GM18520 (cell line): Measurements from ENCODE around the gene AFF3.
"Not testable (repeated sequence)": the region's sequence is repeated elsewhere in the genome, so short reads cannot be mapped to it uniquely, and the experiment has no call there.

ENCODE experiments used
- ATAC-seq: cut with Tn5 transposase; IDR thresholded peaks from one replicate; pipeline ENCODE4 v1.9.1; 2021; ENCODE audit not compliant: unreplicated experiment

The AFF3 gene

GRCh38 chr2:99688699-99689098, 453.7 kb downstream of the AFF3 start:
- no peak for ATAC-seq

DNA sequence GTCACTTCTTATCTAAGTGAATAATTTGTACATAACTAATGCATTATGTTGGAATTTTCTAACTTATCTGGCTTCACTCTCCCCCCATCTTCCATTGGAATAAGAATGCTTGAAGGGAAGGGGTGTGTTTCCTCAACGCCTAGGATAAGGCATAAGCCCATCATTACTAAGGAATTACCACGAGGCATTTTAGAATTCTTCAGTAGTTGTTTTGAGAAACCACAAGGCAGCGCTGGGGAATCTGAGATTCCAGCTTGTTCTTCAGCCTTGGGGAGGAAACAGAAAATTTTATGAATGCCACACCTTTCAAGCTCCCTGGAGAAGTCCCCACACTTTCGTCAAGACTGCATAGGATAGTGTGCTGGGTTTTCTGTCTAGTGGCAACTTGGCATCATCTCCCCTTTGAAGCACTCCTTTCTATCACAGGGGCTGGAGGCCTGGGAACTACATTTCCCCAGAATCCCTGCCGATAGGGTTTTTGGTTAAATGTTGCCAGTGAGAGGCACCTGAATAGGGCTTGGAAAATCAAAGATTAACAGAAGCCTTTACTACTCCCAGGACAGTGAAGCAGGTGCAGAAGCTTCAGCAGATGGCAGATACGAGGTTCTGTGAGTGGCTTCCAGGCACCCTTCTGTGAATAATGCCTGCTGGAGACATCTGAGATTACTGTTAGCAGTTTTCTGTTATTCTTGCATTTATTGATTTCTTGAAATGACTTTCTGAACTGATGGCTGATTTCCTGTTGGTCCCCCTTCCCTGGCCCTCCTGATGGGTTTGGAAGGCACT, 459.9 kb downstream of the AFF3 start:
- no peak for ATAC-seq

GRCh38 chr2:99680946-99681345, 461.4 kb downstream of the AFF3 start:
- no peak for ATAC-seq

DNA sequence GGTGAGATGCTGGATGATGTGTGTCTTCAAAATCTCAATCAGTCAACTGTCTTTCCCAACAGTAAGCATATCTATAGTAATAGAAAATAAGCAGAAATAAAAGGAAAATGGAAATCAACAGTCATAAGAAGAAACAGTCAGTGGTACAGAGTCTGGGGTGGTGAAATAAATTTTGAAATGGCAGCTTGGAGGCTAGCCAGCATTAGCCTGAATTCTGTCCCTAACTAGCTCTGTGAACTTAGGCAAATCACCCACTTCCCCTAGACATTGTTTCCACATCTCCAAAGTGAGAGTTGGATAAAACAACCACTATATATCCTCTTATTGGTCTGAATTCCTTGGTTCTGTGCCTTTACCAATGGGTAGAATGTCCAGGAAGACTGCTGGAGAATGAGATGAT, 462.9 kb downstream of the AFF3 start:
- ATAC-seq = no peak

- no peak for ATAC-seq
Measured at GRCh38 chr2:99678625-99679024, 463.8 kb downstream of the AFF3 start.

DNA sequence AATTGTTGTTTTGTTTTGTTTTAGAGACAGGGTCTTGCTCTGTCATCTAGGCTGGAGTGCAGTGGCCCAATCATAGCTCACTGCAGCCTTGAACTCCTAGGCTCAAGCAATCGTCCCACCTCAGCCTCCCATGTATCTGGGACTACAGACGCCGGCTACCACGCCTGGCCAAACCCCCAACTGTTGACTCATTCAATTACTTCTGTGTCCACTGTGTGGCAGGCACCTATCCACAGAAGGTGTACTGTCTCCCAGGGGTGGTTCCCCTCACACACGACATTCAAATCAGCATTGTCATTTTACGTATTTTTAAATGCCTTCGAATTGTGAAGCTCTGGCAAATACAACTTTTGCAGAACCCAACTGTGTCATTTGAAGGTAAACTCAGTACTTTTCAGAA, 464.6 kb downstream of the AFF3 start:
- ATAC-seq = no peak

- ATAC-seq = no peak
Measured at GRCh38 chr2:99675130-99675661, 467.2 kb downstream of the AFF3 start.

GRCh38 chr2:99674090-99674489, 468.3 kb downstream of the AFF3 start:
- no peak for ATAC-seq

DNA sequence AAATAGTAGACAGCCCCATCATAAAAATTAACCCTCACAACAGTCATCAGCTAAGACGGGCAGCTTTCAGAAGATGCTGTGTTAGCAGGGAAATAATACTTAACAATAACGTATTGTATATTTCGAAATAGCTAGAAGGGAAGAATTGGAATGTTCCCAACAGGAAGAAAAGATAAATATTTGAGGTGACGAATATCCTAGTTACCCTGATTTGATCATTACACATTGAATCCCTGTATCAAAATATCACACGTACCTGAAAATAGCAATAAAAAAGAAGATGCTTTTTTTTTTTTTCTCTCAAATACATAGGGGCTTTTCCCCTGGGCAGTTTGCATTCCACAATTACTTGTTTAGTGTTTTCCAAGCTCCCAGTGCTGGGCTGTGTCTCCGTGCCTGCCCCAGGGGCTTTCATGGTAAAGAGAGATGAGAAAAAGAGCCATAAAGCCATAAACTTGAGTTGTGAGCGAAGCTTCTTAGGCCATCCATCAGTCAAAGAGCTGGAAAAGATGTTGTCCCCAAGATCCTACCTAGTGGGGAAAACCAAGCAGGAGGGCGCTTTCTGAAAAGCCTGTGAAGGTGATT, 469.5 kb downstream of the AFF3 start:
- ATAC-seq = no peak

DNA sequence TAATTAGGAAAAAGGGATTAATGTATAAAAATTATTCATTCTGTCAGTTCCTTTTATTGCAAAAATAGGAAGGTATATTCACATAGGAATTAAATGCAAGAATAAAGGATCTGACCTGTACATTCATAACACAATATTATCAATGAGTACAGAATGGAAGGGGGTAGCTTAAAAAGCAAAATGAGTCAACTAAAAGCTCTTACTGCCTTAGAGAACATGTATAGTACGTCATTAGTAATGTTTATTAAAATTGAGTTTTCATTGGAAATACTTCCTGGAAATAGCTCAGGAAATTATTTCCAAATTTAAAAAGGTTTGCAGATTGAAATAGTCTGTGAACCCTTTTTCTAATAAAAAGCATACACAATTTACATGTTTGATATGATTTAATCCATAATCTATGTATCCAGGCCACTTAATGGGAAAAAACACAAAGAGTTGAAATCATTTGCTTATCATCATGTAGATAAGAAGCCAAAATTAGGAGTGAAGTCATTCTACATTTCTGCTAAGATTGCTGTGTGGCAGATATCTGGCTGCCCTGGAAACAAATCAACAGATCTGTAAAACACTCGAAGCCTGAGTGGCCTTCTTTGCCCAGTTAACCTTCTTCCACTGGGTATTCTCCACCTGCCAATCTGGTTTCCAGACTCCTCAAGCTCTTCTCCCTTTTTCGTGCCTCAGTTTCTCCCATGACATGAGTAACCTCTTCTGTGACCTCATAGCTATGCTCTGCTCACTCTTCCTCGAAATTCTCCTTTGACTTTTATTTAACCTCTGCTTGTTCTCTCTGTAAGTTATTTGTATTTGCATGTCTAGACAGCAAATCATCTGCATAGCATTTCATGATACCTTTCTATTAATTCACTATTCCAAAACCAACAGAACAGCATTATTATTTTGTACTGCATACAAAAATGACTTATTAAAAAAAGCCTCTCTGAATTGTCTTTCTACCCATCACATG, 471.3 kb downstream of the AFF3 start:
- ATAC-seq = no peak

- no peak for ATAC-seq
Measured at GRCh38 chr2:99666256-99666655, 476.1 kb downstream of the AFF3 start.

GRCh38 chr2:99663641-99664040, 478.7 kb downstream of the AFF3 start:
- ATAC-seq = no peak

DNA sequence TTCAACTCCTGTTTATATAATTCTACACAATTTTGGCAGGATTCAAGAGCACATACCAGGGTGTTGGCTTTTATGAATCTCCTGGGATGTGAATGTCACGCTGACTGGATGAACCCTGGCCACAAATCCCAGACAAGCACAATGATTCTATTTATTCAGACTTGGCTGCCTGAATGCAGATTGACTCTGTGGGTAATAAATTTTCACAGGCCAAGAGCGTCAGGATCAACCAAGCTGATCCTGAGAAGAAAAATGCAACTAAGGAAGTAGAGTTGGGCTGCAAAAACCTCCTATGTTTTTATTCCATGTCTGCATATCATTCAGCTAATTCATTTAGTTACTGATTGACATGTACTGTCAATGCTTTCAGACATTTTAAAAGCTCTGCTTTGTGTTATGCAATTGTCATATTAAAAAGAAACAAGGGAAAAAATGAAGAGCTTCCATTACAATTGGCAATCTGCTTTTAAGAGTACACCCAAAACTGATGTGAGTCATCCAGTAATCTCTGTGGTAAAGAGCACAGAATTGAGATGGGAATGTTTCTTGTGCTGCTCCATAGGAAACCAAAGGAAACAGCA, 479.5 kb downstream of the AFF3 start:
- no peak for ATAC-seq

GRCh38 chr2:99661761-99662160, 480.6 kb downstream of the AFF3 start:
- not testable (repeated sequence) for ATAC-seq

DNA sequence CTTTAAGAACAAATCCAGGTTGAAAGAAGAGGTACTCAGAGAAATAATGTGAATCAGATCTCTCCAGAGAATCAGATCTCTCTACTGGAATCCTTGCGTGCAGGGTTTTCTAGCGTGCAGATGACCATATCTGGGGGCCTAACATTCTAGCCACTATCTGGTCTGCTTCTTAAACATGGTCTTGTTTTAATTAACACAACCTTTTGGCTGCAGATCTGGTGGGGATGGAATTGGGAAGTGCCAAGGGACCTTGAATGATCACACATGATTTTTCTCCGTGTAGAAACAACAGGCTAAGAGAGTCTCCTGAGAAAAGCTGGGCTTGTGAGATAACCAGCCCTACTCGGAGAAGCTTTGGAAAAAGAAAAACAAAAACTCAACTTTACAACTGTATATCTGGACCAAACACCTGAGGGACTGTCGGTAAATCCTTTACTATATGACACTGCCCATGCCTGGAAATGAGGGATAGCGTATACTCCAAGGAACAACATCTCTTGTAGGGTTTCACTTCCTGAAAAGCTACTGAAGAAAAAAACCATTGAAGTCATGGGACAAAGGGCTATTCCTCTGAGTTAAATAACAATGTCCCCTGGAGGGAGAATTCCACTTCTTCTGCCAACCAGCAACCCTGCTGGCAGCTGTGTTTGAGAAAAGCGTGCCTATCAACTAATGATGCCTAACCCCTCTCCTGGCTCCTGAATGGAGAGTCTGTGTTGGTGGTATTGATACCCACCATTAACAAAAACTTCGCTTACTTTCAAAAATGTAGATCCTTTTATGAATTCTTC, 481.6 kb downstream of the AFF3 start:
- ATAC-seq = no peak

GRCh38 chr2:99659874-99660273, 482.5 kb downstream of the AFF3 start:
- no peak for ATAC-seq

DNA sequence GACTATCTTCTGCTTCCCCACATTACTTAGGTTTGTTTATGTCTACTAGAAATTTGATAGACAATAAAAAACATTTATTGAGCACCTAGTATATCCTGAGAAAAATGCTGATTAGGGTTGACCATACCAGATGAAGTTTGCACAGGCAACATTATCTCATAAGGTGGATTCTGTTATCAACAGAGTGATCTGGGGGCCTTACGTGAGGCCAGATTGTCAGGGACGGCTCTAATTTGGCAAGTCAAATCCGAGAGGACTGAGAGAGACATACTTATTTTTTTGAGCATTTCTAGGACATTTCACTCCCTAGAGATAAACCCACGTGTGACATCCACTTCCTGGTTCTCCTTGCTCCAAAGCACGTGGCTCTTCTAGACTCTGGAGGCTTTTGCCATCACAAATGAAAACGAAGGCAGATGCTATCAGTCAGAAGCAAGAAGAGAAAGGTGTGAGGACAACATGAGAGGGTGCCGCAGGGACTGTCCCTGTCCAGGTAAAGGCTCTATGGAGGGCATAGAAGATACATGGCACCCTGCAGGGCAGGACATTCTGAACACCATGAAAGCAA, 484.6 kb downstream of the AFF3 start:
- ATAC-seq = no peak

DNA sequence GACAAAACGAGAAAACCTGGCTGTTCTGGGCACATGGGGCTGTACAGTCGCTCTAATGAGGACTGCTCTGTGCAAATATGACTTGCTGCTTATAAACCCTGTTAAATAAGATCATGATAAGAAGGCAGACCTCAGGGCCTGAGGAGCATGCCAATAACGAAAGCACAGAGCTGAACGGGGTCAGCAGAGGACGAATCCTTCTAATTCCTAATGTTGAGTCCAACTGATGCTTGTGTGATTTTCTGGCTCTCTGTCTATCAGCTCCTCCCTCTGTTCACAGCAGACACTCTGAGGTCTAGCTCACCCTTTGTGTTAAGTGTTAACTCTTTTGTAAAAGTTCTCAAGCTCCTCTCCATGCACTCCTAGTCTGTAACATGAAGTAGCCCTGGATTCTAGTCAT, 485.4 kb downstream of the AFF3 start:
- ATAC-seq = no peak

GRCh38 chr2:99653433-99653832, 489.0 kb downstream of the AFF3 start:
- no peak for ATAC-seq

- ATAC-seq = no peak
Measured at GRCh38 chr2:99652862-99653261, 489.5 kb downstream of the AFF3 start.
